WERI-Rb-1 (cell line): ENCODE measurements around the gene MAK.
"Not testable (repeated sequence)": the region's sequence is repeated elsewhere in the genome, so short reads cannot be mapped to it uniquely, and the experiment has no call there.

Experiments
- DNase-seq: peaks from one replicate; pipeline ENCODE4 v3.0.0-alpha.2; 2020
- H3K27ac ChIP-seq: fragments of 250-450 bp; sonication (Bioruptor Pico); 2 replicates; pipeline ENCODE4 v1.5.1; 2020; ENCODE audit warnings: mild to moderate bottlenecking, moderate library complexity
- H3K27me3 ChIP-seq: fragments of 250-450 bp; sonication (Bioruptor Pico); 2 replicates; pipeline ENCODE4 v1.5.1; 2021; ENCODE audit warnings: mild to moderate bottlenecking, low read depth, moderate library complexity; ENCODE audit not compliant: insufficient read depth, severe bottlenecking
- H3K36me3 ChIP-seq: fragments of 250-450 bp; sonication (Bioruptor Pico); 2 replicates; pipeline ENCODE4 v1.5.1; 2020; ENCODE audit warnings: mild to moderate bottlenecking, moderate library complexity
- H3K4me3 ChIP-seq: 2 replicates; pipeline ENCODE4 v1.5.1; 2011; ENCODE audit warnings: low read depth, mild to moderate bottlenecking, control low read depth, low read length
- H3K9me3 ChIP-seq: fragments of 250-450 bp; sonication (Bioruptor Pico); 2 replicates; pipeline ENCODE4 v1.5.1; 2021; ENCODE audit warnings: mild to moderate bottlenecking, moderate library complexity; ENCODE audit not compliant: severe bottlenecking
- CTCF ChIP-seq: IDR thresholded peaks from 2 replicates; pipeline ENCODE4 v1.5.1; 2011; ENCODE audit warnings: low read depth, mild to moderate bottlenecking, control low read depth, inconsistent platforms, low read length

Gene MAK

GRCh38 chr6:10857259-10857658, 18.9 kb upstream of the MAK start:
- peaks cover 26% of the 10 kb centered on the region for H3K9me3 ChIP-seq

DNA sequence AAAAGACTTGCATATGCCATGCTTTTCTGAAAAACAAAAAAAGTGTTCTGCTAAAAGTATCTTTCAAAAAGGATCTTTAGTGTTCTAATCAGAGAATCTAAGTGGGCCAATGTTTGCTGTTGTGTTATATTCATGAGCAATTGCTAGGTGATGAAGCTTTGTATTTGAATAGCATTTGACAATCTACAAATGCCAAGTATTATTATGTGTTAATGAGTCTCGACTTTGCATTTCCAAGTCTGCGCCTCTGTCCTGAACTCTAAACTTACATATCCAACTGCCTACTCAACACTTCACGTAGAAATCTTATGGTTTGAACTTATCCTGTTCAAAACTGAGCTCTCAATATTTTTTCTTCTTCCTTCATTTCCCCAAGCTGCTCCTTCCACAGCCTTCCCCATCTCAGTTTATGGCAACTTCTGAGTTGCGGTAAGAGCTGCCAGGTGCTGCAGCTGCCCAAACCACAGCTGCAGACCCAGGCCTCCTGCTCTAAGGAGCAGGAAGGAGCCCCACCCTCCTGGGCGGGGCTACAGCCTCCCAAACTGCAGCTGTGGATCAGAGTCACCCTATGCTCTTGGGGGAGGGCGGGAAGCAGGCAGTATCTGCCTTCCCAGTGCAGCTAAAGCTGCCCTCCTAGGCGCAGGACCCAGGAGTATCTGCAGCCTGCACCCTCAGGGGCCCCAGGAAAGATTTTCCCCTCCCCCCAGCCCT, 16.7 kb upstream of the MAK start:
- Histone ChIP-seq H3K36me3 (no peaks in the 10 kb centered on the region), H3K27me3 (no peaks in the 10 kb centered on the region), H3K27ac (no peak overlapping the region), H3K9me3 (peaks cover 26% of the 10 kb centered on the region), H3K4me3 (no peak overlapping the region)
- DNase-seq: no peak
- TF ChIP-seq CTCF: no peak

More at GRCh38 chr6:10857259-10857658, 18.9 kb upstream of the MAK start:
- H3K4me3 ChIP-seq: no peak overlapping the region
- H3K27ac ChIP-seq: no peak overlapping the region
- no peaks in the 10 kb centered on the region for H3K36me3 ChIP-seq
- no peak for DNase-seq
- H3K27me3 ChIP-seq: no peaks in the 10 kb centered on the region
- TF ChIP-seq CTCF: no peak

DNA sequence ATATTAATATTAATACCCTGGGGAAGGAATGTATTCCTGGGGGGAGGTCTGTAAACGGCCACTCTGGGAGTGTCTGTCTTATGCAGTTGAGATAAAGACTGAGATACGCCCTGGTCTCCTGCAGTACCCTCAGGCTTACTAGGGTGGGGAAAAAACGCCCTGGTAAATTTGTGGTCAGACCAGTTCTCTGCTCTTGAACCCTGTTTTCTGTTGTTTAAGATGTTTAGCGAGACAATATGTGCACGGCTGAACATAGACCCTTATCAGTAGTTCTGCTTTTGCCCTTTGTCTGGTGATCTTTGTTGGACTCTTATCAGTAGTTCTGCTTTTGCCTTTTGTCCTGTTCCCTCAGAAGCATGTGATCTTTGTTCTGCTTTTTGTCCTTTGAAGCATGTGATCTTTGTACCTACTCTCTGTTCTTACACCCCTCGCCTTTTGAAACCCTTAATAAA, 15.5 kb upstream of the MAK start:
- H3K36me3 ChIP-seq, H3K4me3 ChIP-seq, DNase-seq, H3K27me3 ChIP-seq, H3K27ac ChIP-seq: not testable (repeated sequence)
- H3K9me3 ChIP-seq: peaks cover 26% of the 10 kb centered on the region

DNA sequence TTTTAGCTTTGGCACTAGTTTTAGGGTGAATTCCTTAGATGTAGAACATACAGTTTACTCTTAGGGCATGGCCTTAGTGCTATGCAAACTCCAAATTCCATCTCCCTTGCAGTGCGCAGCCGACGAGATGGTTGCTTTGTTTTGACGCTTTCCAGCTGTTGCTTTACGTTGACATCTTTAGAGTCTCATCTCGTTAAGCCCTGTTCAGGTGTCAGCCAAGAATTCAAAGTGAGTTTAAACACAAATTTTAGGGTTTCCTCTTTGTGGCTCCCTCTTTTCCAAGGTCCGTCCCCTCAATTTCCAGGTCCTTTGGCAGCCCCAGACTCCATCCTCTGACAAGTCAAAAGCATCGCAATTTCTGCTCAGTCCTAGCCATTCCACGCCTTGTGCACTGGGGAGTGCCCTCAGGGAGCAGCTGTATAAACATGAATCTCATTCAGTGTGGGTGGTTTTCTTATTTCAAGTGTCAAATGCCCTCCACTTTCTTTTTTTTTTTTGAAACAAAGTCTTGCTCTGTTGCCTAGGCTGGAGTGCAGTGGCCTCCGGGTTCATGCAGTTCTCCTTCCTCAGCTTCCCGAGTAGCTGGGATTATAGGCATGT, 14.1 kb upstream of the MAK start:
- peaks cover 26% of the 10 kb centered on the region for H3K9me3 ChIP-seq
- H3K36me3 ChIP-seq: no peaks in the 10 kb centered on the region
- TF ChIP-seq CTCF: no peak
- H3K27me3 ChIP-seq: no peaks in the 10 kb centered on the region
- no peak for DNase-seq
- H3K4me3 ChIP-seq: no peak overlapping the region
- no peak overlapping the region for H3K27ac ChIP-seq

GRCh38 chr6:10850728-10851127, 12.4 kb upstream of the MAK start:
- Histone ChIP-seq H3K27ac (no peak overlapping the region), H3K27me3 (no peaks in the 10 kb centered on the region), H3K36me3 (no peaks in the 10 kb centered on the region), H3K9me3 (peaks cover 26% of the 10 kb centered on the region), H3K4me3 (no peak overlapping the region)
- no peak for TF ChIP-seq CTCF
- no peak for DNase-seq

- no peak for TF ChIP-seq CTCF
- Histone ChIP-seq H3K27me3 (no peaks in the 10 kb centered on the region), H3K9me3 (peaks cover 22% of the 10 kb centered on the region), H3K4me3 (no peak overlapping the region), H3K27ac (no peak overlapping the region), H3K36me3 (no peaks in the 10 kb centered on the region)
- no peak for DNase-seq
These were observed 11.6 kb upstream of the MAK start for GRCh38 chr6:10849901-10850300.
